Amniotic stem cell (primary cell): ENCODE measurements around the gene CASP7.
"Not testable (repeated sequence)": the region's sequence is repeated elsewhere in the genome, so short reads cannot be mapped to it uniquely, and the experiment has no call there.

Source experiments
- DNase-seq: peaks from one replicate; lab custom pipeline; 2025; lab: John Stamatoyannopoulos, UW

CASP7 gene

GRCh38 chr10:113679463-113680189 lies at the start of gene CASP7:
CASP7 (plus strand) TSS chr10:113679912; CDS start chr10:113697494, 17,582 bp downstream.
- peak; percentile 43 for DNase-seq

- DNase-seq, result no peak
These were observed 48.7 kb upstream of the CASP7 start for GRCh38 chr10:113630929-113631533.

- DNase-seq, result no peak
These were observed 47.9 kb upstream of the CASP7 start for GRCh38 chr10:113631684-113632367.

GRCh38 chr10:113639966-113640365 lies 39.7 kb upstream of the CASP7 start:
- DNase-seq, result no peak

GRCh38 chr10:113641702-113642101 lies 38.0 kb upstream of the CASP7 start:
- no peak for DNase-seq

GRCh38 chr10:113643183-113643582 lies 36.5 kb upstream of the CASP7 start:
- no peak for DNase-seq

GRCh38 chr10:113644185-113645120 lies 35.3 kb upstream of the CASP7 start:
- no peak for DNase-seq

GRCh38 chr10:113646336-113647201 lies 33.1 kb upstream of the CASP7 start:
- DNase-seq, result no peak

- no peak for DNase-seq
These were observed 31.9 kb upstream of the CASP7 start for GRCh38 chr10:113647812-113648211.

- no peak for DNase-seq
These were observed 31.2 kb upstream of the CASP7 start for GRCh38 chr10:113648478-113648877.

- no peak for DNase-seq
These were observed 29.5 kb upstream of the CASP7 start for GRCh38 chr10:113650172-113650571.

- DNase-seq, result no peak
These were observed 28.7 kb upstream of the CASP7 start for GRCh38 chr10:113651021-113651420.

- DNase-seq, result no peak
These were observed 27.8 kb upstream of the CASP7 start for GRCh38 chr10:113651898-113652297.

GRCh38 chr10:113652456-113652855 lies 27.3 kb upstream of the CASP7 start:
- not testable (repeated sequence) for DNase-seq

GRCh38 chr10:113656896-113657295 lies 22.8 kb upstream of the CASP7 start:
- no peak for DNase-seq

- DNase-seq, result no peak
These were observed 22.2 kb upstream of the CASP7 start for GRCh38 chr10:113657544-113657943.

GRCh38 chr10:113661332-113661731 lies 18.4 kb upstream of the CASP7 start:
- no peak for DNase-seq

- no peak for DNase-seq
These were observed 16.6 kb upstream of the CASP7 start for GRCh38 chr10:113663142-113663541.

GRCh38 chr10:113663908-113664307 lies 15.8 kb upstream of the CASP7 start, which contains the start of gene NRAP:
NRAP (minus strand) TSS chr10:113664041; CDS start chr10:113663882, 159 bp downstream.
- no peak for DNase-seq

- no peak for DNase-seq
These were observed 14.4 kb upstream of the CASP7 start for GRCh38 chr10:113665352-113665751.

- peak; percentile 48 for DNase-seq
These were observed 13.8 kb upstream of the CASP7 start for GRCh38 chr10:113665806-113666354.
